ENCODE results near the gene POLR2I.

The POLR2I gene

GRCh38 chr19:36152019-36152351 lies 37.3 kb upstream of the POLR2I start:
- H3K4me3 ChIP-seq (ENCODE audit: low read depth, low read length), result peak overlapping the region; percentile 47
- in situ Hi-C loops (cut with HindIII; ENCODE audit: low pct_ligation_motif_present, low sequenced_read_pairs), result no loop called here
- DNase-seq, result no peak
- peaks cover 41% of the 10 kb centered on the region for H3K36me3 ChIP-seq (replicated peaks)
- no peak for TF ChIP-seq CTCF (IDR thresholded peaks at IDR 0.05; ENCODE audit: low read depth, low read length, missing control alignments)
- peak overlapping the region; percentile 16 for H3K27ac ChIP-seq
- no peaks in the 10 kb centered on the region for H3K27me3 ChIP-seq (replicated peaks)

- H3K27ac ChIP-seq, result peak overlapping the region; percentile 16
- no peak for TF ChIP-seq CTCF (IDR thresholded peaks at IDR 0.05; ENCODE audit: low read depth, low read length, missing control alignments)
- DNase-seq, result no peak
- no peaks in the 10 kb centered on the region for H3K27me3 ChIP-seq (replicated peaks)
- peak overlapping the region; percentile 47 for H3K4me3 ChIP-seq (ENCODE audit: low read depth, low read length)
- in situ Hi-C loops (cut with HindIII; ENCODE audit: low pct_ligation_motif_present, low sequenced_read_pairs), result no loop called here
- H3K36me3 ChIP-seq (replicated peaks), result peaks cover 47% of the 10 kb centered on the region
Measured at GRCh38 chr19:36151144-36152018, 36.7 kb upstream of the POLR2I start.

- TF ChIP-seq CTCF (IDR thresholded peaks at IDR 0.05; ENCODE audit: low read depth, low read length, missing control alignments), result no peak
- in situ Hi-C loops (cut with HindIII; ENCODE audit: low pct_ligation_motif_present, low sequenced_read_pairs), result no loop called here
- no peak for DNase-seq
- peaks cover 55% of the 10 kb centered on the region for H3K36me3 ChIP-seq (replicated peaks)
- no peaks in the 10 kb centered on the region for H3K27me3 ChIP-seq (replicated peaks)
- H3K27ac ChIP-seq, result no peak overlapping the region
- no peak overlapping the region for H3K4me3 ChIP-seq (ENCODE audit: low read depth, low read length)
Measured at GRCh38 chr19:36150586-36150985, 35.9 kb upstream of the POLR2I start.

- no peak for DNase-seq
- TF ChIP-seq CTCF (IDR thresholded peaks at IDR 0.05; ENCODE audit: low read depth, low read length, missing control alignments), result no peak
- H3K27ac ChIP-seq, result no peak overlapping the region
- no peaks in the 10 kb centered on the region for H3K27me3 ChIP-seq (replicated peaks)
- in situ Hi-C loops (cut with HindIII; ENCODE audit: low pct_ligation_motif_present, low sequenced_read_pairs), result no loop called here
- peaks cover 60% of the 10 kb centered on the region for H3K36me3 ChIP-seq (replicated peaks)
- no peak overlapping the region for H3K4me3 ChIP-seq (ENCODE audit: low read depth, low read length)
Measured at GRCh38 chr19:36149673-36150406, 35.2 kb upstream of the POLR2I start.

DNA sequence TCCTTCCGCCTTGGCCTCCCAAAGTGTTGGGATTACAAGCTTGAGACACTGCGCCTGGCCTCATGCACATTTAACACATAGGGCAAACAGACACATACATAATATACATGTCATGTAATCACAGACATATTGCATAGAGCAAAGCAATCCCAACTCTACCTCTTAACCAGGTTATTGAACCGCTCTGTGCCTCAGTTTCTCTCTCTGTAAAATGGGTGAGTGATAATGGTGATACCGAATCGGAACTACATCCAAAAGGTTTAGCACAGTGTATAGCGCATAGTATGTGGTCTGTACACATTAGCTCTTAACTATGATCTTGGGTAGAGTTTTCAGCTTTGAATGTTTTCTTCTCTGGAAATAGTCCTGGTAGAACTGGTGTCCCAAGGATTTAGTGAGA lies 29.9 kb upstream of the POLR2I start:
- TF ChIP-seq CTCF (IDR thresholded peaks at IDR 0.05; ENCODE audit: low read depth, low read length, missing control alignments), result no peak
- Histone ChIP-seq H3K36me3 (replicated peaks) (peaks cover 66% of the 10 kb centered on the region), H3K27me3 (replicated peaks) (no peaks in the 10 kb centered on the region), H3K4me3 (ENCODE audit: low read depth, low read length) (no peak overlapping the region), H3K27ac (no peak overlapping the region)
- in situ Hi-C loops (cut with HindIII; ENCODE audit: low pct_ligation_motif_present, low sequenced_read_pairs), result no loop called here
- no peak for DNase-seq
